Measurements from ENCODE around the gene ART3.

DNA sequence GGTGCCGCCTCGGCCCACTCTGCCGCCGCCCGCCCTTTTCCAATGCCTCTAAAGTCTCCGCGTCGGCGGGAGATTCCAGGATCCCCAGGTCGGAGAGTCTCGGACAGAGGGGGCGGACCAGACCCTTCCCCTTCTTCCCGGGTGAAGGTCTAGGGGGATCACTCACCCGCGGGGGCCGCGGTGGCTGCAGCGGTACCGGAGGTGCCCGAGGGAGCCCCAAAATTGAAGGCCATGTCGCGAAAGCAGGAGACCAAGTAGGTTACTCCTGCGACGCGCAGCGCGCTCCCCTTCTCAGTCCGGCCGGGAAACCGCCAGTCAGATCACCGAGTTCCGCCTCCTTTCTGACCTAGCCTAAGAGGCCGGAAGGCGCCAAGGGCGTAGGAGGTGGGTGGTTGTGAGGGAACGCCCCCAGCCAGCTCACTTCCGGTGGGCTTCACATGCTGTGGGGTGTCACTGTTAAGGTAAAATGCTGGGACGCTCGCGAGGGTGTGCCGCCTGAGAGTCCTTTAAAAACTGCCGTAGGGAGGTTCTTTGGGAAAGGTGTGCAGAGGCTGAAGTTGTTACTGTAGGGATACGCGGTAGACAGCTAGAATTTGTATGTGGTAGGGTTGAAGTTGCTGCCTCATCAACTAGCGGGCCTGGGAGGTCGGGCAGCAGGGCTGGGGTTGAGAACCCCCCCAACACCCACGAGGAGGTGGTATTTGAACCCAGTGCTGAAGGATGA, 73.8 kb downstream of the ART3 start, which contains the start of gene NUP54:
- TF ChIP-seq, protein P1, sequence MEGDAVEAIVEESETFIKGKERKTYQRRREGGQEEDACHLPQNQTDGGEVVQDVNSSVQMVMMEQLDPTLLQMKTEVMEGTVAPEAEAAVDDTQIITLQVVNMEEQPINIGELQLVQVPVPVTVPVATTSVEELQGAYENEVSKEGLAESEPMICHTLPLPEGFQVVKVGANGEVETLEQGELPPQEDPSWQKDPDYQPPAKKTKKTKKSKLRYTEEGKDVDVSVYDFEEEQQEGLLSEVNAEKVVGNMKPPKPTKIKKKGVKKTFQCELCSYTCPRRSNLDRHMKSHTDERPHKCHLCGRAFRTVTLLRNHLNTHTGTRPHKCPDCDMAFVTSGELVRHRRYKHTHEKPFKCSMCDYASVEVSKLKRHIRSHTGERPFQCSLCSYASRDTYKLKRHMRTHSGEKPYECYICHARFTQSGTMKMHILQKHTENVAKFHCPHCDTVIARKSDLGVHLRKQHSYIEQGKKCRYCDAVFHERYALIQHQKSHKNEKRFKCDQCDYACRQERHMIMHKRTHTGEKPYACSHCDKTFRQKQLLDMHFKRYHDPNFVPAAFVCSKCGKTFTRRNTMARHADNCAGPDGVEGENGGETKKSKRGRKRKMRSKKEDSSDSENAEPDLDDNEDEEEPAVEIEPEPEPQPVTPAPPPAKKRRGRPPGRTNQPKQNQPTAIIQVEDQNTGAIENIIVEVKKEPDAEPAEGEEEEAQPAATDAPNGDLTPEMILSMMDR (conservative IDR thresholded peaks at IDR 0.05 in 1 of 2, IDR thresholded peaks at IDR 0.05 in 1 of 2; ENCODE audit: extremely low read depth in 1 of 2, insufficient read depth in 1 of 2, low read depth in 1 of 2, low read length in 2 of 2), result no peak
- no peak for TF ChIP-seq EZH2 (IDR thresholded peaks at IDR 0.05; ENCODE audit: borderline replicate concordance, low read length)
